GM21528 (cell line): ENCODE data around the gene B9D1.

Experiments used
- ATAC-seq: cut with Tn5 transposase; IDR thresholded peaks from one replicate; pipeline ENCODE4 v1.9.1; 2021; ENCODE audit warnings: mild to moderate bottlenecking, moderate library complexity; ENCODE audit not compliant: unreplicated experiment, low FRiP score

B9D1 gene

DNA sequence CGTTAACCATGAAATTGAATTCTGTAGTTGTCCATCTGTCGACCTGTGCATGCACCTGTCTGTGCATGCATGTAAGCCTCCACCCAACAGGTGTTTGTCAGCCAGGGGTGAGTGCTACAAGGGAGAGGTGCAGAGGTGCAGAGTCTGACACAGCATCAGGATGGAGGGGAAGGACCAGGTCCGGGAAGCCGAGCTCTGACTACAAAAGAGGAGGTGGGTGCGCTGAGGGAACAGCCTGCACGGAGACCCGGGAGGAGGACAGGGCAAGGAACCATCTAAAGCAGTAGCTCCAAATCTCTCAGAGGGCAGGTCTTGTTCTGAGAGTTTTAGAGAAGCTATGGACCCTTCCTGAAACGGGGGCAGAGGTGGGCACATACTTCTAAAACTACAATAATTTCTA, 54.1 kb downstream of the B9D1 start:
- ATAC-seq, result no peak

DNA sequence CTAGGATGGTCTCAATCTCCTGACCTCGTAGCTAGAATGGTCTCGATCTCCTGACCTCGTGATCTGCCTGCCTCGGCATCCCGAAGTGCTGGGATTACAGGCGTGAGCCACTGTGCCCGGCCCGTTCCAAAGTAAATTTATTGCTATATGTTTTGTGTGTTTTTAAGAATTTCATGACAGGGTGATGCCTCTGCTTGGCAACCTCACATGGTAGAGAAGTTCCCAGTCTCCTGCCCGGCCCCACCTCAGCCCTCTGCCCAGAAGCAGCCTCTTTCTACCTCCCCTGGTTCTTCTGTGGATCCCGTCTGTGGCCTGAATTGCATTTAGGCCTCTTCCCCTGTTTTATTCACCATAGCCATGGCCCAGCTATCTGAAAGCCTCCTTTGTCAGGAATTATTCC, 55.0 kb downstream of the B9D1 start:
- no peak for ATAC-seq

GRCh38 chr17:19306160-19307111, 56.1 kb downstream of the B9D1 start:
- ATAC-seq, result peak; percentile 86

GRCh38 chr17:19305761-19306159, 56.8 kb downstream of the B9D1 start:
- no peak for ATAC-seq

- no peak for ATAC-seq
Measured at GRCh38 chr17:19305256-19305655, 57.3 kb downstream of the B9D1 start.

DNA sequence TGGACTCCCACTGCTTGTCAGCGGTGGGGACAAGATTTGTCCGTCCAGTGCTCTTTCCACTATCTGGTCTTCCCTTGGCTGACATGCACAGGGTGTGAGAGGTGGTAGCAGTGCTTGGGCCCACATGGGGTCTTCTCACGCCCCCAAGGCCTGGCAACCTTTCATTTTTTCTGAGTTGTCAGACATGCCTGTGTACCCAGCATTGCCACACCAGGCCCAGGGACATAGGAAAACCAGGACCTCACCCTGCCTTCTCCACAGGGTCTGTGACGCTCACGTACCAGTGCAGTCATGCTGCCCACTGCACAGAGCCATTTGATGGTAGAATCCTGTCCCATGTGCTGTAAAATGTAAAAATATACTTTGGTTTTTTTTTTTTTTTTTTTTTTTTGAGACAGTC, 57.8 kb downstream of the B9D1 start:
- ATAC-seq, result no peak

GRCh38 chr17:19304209-19304608, 58.3 kb downstream of the B9D1 start:
- ATAC-seq, result no peak

DNA sequence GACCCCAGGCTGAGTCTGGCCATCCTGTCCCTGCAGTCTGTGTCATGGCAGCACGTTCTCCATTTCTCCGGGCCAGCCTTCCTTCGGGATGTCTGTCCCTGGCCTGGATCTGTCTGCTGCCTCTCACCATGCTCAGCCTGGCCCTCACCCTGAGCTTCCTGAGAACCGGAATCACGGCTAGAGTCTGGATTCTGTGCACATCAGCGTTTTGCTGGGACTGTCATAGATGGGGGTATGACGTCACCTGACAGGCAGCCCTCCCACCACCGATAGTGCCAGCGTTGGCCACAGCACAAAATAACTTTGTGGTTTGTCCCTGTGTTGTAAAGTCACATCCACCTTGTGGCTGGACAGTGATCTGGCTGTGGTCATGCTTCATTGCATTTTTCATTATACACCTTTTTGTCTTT, 59.2 kb downstream of the B9D1 start:
- no peak for ATAC-seq

DNA sequence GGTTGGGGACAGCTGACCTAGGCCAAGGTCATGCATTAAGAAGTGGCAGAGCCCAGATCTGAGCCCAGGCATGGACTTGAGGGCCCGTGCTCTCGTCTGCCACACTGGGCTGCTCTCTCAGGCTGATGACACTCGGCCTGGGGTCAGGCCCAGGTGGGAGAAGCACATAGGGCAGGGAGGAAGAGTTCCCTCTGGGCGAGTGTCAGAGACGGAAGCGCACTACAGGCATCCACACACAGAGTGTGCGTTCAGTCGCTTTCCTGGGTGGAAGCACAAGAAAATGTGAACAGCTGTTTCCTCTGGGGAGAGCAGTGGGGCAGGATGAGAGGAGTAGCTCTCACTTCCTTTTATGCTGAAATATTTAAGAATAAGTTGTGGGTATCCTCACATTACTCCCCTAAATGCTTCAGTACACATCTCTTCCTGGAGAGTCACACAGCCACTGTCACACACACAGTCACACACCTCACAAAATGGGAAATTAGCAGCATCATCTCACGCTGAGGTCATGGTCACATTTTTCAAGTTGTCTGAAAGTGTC, 59.7 kb downstream of the B9D1 start:
- ATAC-seq, result no peak

DNA sequence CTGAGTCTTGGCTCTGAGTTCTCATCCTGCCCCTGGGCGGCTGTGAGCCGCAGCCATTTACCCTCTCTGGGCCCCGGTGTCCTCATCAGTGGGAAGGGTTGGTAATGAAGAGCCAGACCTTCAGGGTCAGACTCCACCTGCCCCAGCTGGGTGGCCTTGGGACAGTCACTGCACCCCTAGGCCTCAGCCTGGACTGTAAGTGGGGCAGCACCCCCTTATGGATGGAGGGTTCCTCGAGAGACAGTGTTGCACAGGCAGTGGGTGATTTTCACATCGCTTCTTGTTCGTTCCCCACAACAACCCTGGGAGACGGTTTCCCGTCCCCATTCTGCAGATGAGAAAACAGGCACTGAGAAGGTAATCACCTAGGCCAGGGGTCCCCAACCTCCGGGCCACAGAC, 60.5 kb downstream of the B9D1 start:
- ATAC-seq, result no peak

DNA sequence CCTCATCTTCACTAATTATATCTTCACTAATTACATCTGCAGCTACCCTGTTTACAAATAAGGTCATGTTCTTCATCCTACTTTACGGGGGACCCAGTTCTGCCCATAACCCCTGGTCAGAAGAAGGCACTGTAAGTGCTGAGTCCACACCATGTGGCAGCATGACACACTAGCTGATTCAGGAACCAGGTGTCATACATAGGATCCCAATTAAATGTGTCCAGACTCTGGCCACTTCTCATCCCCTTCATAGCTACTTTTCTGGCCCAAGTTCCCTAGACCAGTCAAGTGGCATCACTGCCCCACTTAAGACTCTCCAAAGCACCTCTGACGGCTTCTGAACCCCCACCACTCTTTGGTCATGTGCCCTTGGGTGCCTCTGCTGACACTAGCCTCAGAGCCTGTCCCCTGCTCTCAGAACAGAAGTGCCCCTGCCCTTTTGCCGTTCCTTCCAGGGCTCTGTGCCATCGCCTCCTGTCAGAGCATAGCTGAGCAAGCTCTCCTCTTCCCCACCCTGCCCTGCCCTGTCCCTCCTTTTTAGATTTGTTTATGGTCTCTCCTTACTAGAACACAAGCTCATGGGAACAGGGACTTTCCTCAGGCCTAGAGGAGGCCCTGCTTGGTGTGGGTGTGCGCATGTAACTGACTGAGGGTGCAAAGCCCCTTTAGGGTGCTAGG, 61.1 kb downstream of the B9D1 start:
- no peak for ATAC-seq

GRCh38 chr17:19299866-19300265, 62.7 kb downstream of the B9D1 start:
- no peak for ATAC-seq

DNA sequence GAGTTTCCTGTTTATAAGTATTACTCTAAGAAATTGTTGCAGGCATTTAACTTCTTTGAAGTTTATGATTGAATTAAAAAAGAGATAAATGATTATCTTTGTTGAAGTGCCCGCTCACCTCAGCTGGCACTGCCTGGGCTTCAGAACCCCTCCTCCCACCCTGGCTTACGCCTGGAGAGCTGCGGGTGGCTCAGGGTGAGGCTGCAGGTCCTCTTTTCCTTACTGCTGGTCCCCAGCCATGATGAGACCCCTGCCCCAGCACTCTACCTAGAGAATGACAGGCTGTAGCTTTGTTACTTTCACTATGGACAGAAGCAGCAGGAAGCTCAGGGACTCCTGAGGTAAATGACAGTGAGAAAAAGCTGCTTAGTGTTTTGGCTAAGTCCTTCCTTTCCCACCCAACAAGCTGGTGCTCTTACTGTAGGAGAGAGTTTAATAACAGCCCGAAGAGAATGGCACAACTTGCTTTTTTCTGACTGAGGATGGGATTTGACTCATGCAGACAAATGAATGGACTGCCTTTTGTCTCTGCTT, 63.2 kb downstream of the B9D1 start:
- no peak for ATAC-seq

- ATAC-seq, result no peak
Measured at GRCh38 chr17:19298569-19299213, 63.8 kb downstream of the B9D1 start.

DNA sequence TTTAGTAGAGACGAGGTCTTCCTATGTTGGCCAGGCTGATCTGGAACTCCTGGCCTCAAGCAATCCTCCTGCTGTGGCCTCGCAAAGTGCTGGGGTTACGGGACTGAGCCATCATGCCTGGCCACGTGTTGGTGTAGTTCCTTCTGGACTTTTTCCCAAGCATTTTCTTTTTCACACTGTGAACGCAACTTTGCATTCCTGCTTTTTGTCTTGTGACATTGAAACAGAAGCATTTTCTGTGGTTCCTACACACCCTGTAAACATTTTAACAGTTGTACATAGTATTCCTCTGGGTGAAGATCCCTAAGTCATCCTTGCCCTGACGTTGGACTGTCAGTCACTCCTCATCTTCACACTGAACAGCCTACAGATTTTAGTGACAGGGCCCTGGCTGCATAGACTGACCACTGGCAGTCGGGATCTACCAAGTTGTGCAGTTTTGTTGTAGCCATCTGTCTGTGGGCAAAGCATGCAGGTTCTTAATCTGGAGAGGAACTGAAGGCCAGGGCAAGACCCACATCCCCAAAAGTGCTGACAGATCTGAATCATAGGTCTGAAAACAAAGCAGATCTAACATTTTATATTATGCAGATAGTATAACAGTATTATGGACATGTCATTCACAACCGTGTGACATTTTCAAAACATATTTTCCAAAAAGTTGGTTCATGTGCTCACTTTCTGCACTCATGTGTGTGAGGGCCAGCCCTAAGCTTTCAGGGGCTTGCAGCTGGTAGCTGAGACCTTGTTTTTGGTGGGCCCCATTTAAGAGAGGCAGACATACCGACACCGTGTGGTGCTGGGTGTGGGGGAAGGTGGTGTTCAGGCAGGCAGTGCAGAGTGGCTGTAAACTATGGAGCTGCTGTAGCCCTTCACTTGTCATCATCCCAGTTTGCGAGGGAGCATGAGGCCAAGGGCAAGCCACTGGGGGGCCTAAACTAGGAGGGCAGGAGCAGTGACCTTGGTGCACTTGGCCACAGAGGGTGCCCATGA, 65.4 kb downstream of the B9D1 start:
- ATAC-seq, result no peak

DNA sequence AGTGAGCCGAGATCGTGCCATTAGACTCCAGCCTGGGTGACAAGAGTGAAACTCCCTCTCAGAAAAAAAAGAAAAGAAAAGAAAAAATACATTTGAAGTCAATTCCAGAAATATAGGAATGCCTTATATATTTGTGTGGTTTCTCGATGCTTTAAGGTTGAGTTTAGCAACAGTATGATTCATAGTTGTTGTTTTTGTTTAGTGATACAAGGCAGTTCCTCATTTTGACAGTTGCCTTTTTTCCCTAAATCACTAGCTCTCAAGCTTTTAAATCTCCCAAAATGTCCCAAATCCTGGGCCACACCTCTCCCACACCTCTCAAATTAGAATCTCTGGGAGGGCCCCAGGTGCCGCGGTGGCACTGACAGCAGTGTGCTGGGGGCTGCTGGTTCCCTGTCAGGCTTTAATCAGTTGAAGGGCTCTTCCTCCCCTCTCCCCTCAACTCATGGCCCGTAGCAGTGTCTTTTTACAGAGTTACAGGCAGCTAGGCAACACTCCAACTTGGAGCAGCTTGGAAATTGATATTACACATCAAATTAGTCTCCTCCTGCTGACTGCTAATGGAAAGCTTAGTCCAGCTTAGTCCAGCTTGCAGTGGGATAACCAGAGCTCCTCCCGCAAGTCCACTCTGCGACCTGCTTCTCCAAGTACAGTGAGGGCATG, 66.9 kb downstream of the B9D1 start:
- no peak for ATAC-seq

DNA sequence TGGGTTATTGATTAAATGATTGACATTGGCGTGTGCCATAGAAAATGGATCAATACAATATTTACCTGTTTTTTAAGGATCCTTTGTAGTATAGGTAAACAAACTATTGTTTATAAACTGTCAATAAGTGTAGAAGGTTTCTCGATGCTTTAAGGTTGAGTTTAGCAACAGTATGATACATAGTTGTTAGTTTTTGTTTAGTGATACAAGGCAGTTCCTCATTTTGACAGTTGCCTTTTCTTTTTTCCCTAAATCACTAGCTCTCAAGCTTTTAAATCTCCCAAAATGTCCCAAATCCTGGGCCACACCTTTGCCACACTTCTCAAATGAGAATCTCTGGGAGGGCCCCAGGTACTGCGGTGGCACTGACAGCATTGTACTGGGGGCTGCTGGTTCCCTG, 68.1 kb downstream of the B9D1 start:
- no peak for ATAC-seq
